ENCODE measurements around the gene EDEM2.

- TF ChIP-seq, protein P1, sequence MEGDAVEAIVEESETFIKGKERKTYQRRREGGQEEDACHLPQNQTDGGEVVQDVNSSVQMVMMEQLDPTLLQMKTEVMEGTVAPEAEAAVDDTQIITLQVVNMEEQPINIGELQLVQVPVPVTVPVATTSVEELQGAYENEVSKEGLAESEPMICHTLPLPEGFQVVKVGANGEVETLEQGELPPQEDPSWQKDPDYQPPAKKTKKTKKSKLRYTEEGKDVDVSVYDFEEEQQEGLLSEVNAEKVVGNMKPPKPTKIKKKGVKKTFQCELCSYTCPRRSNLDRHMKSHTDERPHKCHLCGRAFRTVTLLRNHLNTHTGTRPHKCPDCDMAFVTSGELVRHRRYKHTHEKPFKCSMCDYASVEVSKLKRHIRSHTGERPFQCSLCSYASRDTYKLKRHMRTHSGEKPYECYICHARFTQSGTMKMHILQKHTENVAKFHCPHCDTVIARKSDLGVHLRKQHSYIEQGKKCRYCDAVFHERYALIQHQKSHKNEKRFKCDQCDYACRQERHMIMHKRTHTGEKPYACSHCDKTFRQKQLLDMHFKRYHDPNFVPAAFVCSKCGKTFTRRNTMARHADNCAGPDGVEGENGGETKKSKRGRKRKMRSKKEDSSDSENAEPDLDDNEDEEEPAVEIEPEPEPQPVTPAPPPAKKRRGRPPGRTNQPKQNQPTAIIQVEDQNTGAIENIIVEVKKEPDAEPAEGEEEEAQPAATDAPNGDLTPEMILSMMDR (IDR thresholded peaks at IDR 0.05): no peak
- TF ChIP-seq POLR2A (IDR thresholded peaks at IDR 0.05): peak; percentile 33 to 52
Observed at GRCh38 chr20:35146920-35147574, at the start of gene EDEM2.
